Effector CD8-positive, alpha-beta T cell (primary cell): ENCODE measurements around the gene MSL2.
"Not testable (repeated sequence)": the region's sequence is repeated elsewhere in the genome, so short reads cannot be mapped to it uniquely, and the experiment has no call there.

ENCODE experiments used
- DNase-seq: peaks from one replicate; lab custom pipeline; 2025; lab: John Stamatoyannopoulos, UW

The MSL2 gene

DNA sequence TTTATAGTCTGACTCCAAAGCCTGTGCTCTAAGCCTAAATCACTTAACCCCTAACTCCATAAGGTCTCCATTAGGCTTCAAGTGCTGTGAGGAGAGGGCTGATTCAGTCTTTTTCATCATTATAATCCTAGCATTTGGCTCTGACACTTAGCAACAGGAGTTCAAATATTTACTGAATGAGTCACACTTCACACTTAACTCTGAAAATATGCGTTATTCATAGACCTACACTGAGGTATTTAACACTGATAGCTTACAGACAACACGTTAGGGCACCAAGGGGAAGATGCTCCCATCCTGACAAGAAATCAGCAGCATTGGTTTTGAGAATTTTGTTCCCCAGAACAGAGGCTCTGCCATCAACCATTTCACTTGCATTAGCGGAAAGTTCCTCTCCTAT lies 53.5 kb downstream of the MSL2 start:
- DNase-seq: no peak

DNA sequence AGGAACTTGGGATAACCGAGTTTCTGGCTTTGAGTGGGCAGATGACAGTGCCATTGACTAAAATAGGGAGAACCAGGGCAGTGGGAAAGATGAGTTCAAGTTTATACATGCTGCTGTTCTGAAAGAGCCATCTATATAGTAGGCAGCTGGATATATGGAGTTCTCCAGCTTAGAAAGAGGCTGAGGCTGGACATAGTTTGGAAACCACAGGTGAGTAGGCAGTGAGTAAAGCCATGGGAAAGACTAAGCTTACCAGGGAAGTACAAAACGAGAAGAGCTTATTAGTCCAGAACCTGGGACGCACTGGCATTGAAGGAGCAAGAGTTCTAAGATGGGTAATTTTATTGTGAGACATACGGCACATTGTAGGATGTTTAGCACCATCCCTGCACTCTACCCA lies 54.2 kb downstream of the MSL2 start:
- DNase-seq: no peak

DNA sequence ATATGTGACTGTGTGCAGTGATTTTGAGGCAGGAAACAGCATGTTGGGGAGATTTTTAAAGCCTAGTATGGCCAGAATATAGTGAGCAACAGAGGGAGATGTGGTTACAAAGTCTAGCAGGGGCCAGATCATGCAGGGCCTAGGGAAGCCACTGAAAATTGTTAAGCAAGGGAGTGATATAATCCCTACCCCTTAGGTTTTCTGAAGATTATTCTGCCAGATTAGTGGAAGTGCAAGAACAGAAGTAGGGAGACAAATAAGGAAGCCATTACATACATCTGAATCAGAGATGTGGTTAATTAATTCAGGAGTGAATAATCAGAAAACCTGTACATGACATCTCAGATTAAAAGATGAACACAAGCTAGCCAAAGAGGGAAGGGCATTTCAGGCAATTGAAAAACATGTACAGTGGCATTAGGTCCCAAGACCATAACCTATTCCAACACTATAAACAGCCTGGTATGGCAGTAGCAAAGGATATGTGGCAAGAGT lies 54.8 kb downstream of the MSL2 start:
- DNase-seq: no peak

DNA sequence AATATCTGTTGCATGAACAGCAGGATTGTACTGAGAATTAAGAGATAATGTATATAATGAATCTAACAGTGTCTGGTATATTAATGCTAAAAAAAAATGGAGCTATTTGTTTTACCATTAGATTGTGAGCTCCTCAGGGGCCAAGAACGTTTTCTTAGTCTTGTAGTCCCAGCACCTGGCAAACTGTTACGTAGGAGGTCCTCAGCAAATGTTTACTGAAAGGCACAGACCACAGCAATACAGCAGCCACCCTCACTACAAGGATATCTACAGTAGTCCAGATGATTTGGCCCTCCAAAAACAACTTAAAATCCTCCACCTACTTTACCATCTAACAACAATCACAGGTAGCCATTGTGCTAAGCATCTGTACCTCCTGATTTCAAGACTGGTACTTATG lies 59.7 kb downstream of the MSL2 start:
- no peak for DNase-seq

DNA sequence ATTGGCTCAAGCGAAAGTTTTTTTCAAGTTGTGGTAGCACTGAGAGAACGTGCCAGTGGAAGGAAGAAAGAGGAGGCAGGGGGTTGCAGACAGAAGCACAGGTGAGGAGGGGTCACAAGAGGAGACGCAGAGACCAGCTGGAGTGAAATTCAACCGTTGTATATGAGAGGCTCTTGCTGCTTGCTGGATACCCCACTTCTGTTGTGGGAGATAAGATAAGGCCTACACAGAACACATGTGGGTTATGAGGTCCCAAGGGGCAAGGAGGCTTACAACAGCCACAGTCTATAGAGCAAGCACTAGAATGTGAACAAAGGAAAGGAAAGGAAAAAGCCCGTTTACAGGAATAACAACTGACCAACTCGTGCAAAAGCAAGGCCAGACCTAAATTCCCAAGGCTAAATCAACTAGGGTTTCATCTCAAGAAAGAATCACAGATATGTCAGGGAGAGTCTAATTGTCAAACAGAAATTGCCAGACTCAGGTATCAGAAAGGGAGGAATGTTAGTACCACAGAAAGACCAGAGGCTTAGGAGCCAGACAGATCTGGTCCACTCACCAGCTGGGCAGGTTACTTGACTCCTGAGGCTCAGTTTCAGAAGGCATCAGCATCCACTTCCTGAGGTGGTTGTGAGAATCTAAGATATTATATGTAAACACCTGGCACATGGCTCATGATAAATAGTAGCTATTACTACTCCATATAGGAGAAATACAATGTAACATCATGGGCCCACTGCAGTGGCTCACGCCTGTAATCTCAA lies 60.9 kb downstream of the MSL2 start:
- no peak for DNase-seq

DNA sequence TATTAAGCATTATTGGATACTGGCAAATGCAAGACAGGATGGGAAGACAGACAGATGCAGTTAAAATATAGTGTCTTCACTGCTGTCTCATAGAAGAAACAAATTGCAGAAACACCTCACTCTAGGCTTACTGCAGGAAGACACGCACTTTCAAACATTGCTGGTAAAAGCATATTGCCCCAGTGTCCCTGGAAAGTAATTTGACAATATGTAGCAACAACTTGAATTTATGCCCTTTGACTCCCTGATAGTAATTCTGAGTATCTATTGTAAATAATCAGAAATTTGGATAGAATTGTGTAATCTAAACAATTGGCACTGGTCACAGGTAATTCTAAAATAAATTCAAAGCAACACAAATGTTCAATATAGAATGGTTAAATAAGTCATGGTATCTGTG lies 62.0 kb downstream of the MSL2 start:
- no peak for DNase-seq

DNA sequence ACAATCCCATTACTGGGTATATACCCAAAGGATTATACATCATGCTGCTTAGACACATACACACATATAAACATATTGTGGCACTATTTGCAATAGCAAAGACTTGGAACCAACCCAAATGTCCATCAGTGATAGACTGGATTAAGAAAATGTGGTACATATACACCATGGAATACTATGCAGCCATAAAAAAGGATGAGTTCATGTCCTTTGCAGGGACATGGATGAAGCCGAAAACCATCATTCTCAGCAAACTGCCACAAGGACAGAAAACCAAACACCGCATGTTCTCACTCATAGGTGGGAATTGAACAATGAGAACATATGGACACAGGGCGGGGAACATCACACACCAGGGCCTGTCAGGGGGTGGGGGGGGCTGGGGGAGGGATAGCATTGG lies 64.5 kb downstream of the MSL2 start:
- not testable (repeated sequence) for DNase-seq

DNA sequence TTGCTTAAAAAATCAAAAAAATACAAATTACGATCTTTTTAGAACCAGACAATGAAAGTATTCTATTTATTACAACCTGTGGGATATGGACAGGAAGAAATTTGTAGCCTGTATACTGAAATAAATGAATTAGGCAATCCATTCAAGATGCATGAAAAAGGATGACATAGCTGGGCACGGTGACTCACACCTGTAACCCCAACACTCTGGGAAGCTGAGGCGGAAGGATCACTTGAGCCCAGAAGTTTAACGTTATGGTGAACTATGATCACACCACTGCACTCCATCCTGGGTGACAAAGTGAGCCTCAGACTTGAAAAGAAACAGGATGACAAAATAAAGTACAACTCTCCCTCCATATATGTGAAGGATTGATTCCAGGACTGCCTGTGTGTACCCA lies 74.1 kb downstream of the MSL2 start:
- no peak for DNase-seq

DNA sequence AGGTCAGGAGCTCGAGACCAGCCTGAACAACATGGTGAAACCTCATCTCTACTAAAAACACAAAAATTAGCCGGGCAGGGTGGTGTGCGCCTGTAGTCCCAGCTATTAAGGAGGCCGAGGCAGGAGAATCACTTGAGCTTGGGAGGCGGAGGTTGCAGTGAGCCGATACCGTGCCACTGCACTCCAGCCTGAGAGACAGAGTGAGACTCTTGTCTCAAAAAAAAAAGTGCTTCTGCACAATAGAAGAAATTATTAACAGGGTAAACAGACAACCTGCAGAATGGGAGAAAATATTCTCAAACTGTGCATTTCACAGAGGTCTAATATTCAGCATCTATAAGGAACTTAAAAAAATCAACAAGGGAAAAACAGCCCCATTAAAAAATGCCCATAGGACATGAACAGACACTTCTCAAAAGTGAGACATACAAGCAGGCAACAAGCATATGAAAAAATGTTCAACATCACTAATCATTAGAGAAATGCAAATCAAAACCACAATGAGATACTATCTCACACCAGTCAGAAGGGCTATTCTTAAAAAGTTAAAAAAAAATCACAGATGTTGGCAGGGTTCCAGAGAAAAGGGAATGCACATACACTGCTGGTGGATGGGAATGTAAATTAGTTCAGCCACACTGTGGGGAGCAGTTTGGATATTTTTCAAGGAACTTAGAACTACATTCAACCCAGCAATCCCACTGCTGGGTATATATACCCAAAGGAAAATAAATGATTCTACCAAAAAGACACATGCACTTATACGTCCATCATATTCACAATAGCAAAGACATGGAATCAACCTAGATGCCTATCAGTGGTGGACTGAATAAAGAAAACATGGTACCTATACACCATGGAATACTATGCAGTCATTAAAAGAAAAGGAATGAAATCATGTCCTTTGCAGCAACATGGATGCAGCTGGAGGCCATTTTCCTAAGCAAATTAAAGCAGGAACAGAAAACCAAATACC lies 75.5 kb downstream of the MSL2 start:
- DNase-seq: no peak

DNA sequence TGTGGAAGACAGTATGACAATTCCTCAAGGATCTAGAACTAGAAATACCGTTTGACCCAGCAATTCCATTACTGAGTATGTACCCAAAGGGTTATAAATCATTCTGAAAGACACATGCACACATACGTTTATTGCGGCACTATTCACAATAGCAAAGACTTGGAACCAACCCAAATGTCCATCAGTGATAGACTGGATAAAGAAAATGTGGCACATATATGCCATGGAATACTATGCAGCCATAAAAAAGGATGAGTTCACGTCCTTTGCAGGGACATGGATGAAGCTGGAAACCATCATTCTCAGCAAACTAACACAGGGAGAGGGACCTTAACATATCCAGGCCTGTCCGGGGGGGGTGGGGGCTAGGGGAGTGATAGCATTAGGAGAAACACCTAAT lies 76.4 kb downstream of the MSL2 start:
- not testable (repeated sequence) for DNase-seq

DNA sequence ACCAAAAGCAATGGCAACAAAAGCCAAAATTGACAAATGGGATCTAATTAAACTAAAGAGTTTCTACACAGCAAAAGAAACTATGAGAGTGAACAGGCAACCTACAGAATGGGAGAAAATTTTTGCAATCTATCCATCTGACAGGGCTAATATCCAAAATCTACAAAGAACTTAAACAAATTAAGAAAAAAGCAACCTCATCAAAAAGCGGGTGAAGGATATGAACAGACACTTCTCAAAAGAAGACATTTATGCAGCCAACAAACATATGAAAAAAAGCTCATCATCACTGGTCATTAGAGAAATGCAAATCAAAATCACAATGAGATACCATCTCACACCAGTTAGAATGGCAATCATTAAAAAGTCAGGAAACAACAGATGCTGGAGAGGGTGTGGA lies 76.8 kb downstream of the MSL2 start:
- not testable (repeated sequence) for DNase-seq

DNA sequence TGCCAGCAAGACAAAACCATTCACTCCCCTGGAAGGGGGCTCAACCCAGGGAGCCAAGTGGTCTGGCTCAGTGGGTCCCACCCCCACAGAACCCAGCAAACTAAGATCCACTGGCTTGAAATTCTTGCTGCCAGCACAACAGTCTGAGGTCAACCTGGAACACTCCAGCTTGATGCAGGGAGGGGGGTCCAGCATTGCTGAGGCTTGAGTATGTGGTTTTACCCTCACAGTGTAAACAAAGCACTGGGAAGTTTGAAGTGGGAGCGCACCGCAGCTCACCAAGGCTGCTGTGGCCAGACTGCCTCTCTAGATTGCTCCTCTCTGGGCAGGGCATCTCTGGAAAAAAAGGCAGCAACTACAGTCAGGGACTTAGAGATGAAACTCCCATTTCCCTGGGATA lies 81.7 kb downstream of the MSL2 start:
- DNase-seq: no peak

DNA sequence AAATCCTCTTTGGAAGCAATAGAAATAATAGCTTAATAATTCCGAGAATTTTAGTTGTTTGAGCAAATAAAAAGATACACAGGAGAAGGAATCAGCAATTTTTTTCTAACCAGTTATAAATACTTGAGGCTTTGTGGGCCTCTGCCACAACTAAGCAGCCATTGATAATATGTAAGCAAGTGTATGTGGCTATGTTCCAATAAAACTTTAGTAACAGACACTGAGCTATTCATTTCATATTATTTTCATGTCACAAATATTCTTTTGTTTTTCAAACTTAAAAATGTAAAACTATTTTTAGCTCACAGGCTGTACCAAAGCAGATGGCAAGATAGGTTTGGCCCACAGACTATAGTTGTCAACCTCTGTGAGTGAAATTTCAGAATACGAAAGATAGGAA lies 85.7 kb downstream of the MSL2 start:
- no peak for DNase-seq

DNA sequence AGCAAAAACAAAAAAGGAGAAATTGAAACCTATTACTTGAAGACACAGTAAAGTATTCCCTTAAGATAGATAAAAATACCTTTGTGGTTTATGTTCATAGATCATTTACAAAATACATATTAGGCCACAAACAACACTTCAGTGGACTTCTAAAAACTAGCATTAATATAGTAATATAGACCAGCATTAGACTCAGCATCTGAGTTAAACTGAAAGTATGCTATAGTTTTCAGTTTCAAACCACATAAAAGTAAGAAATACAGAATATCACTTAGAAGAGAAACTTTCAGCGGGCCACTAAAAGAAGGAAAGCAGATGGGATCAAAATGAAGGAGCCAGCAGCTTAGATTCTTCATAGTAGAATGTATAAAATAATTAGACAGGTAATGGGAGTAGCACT lies 86.6 kb downstream of the MSL2 start:
- DNase-seq: no peak

DNA sequence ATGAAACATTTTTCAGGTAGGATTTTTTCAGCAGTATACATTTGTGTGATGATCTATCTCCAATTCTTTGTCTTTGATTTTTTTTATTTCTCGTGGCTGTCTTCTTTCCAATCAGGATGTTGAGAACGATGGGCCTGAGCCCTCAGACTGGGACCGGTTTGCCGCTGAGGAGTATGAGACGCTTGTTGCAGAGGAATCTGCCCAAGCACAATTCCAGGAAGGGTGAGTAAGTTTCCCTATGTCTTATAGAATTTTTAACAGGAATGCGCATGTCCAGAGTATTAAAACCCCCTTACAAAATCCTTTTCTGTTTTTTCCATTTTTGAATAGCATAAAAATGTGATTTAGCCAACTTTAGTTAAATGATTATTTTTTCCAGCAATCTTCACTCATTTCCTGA lies 90.0 kb downstream of the MSL2 start:
- DNase-seq: no peak

DNA sequence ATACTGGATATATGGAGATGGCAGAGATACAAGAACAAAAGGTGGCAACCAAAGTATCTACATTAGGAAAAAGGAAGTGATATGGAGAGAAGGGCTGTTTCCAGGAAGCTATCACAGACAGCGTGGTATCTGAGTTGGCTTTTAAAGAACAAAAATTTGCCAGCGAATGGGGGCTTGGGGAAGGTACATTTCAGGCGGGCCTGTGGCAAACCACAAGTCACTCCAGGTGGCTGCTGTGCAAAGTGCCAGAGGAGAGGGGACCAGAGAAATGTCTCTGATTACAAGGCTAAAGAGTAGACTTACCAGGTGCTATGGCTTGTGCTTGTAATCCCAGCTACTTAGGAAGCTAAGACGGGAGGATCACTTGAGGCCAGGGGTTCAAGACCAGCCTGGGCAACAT lies 91.1 kb downstream of the MSL2 start:
- no peak for DNase-seq
